ENCODE measurements around the gene TLR8. TPM values are rescaled to one million over a fixed set of nuclear protein-coding genes. Genes with fewer than 3 reads are reported as not detected.

TLR8 gene
- total RNA-seq, 2 experiments from 2014 or later = not detected

DNA sequence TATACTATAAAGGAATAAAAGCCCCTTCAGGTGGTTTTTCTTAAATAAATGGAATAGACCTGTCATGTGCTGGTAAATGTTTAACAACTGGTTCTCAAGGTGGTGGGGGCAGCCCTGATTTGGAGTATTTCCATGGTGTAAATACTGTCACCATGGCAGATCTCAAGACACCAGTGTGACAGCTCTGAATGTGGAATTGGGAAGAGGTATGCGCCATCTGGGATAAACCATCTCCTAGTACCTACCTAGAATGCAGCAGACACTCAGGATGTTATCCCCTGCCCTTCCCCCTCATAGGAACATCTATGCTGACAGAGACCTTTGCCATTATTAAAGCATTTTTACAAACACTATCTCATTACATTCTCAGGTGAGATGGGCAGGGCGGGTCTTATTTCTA, 42.1 kb downstream of the TLR8 start:
- H4K20me1 ChIP-seq (ENCODE audit: insufficient read depth, low read length) = no peaks in the 10 kb centered on the region
- no peak for DNase-seq (ENCODE audit: low spot score)
- H3K4me3 ChIP-seq (ENCODE audit: low read depth, low read length, poor library complexity, severe bottlenecking) = no peak overlapping the region
- peak overlapping the region; percentile 81; the same call in 1 of the 2 replicates for H3K4me2 ChIP-seq (ENCODE audit: low read length)
- no peaks in the 10 kb centered on the region for H3K9me3 ChIP-seq (ENCODE audit: low read length)
- no peak overlapping the region; the same call in 1 of the 2 replicates for H2AFZ ChIP-seq (ENCODE audit: low read length)
- TF ChIP-seq, protein P1, sequence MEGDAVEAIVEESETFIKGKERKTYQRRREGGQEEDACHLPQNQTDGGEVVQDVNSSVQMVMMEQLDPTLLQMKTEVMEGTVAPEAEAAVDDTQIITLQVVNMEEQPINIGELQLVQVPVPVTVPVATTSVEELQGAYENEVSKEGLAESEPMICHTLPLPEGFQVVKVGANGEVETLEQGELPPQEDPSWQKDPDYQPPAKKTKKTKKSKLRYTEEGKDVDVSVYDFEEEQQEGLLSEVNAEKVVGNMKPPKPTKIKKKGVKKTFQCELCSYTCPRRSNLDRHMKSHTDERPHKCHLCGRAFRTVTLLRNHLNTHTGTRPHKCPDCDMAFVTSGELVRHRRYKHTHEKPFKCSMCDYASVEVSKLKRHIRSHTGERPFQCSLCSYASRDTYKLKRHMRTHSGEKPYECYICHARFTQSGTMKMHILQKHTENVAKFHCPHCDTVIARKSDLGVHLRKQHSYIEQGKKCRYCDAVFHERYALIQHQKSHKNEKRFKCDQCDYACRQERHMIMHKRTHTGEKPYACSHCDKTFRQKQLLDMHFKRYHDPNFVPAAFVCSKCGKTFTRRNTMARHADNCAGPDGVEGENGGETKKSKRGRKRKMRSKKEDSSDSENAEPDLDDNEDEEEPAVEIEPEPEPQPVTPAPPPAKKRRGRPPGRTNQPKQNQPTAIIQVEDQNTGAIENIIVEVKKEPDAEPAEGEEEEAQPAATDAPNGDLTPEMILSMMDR (conservative IDR thresholded peaks at IDR 0.05; ENCODE audit: low read length) = no peak
- BruUV-seq (replicated peaks) = no TSS peak
- H3K27ac ChIP-seq (ENCODE audit: low read depth, low read length, poor library complexity, severe bottlenecking) = no peak overlapping the region
- no peaks in the 10 kb centered on the region for H3K79me2 ChIP-seq (ENCODE audit: insufficient read depth, low read depth, low read length)
- no peaks in the 10 kb centered on the region for H3K9me2 ChIP-seq (ENCODE audit: insufficient read depth, low read length)
- ChIA-PET POLR2A (interaction anchor here (0.9 to 3.5 kb wide), 4 partner anchors 25 to 539 kb away, joined by 3 to 15 read pairs (median 8); no protein-coding TSS in a partner anchor), CTCF (ENCODE audit: unreplicated experiment) (interaction anchor here (3.7 kb wide), 1 partner anchor 539 kb away, joined by 12 read pairs; no protein-coding TSS in a partner anchor)
- peaks cover 66% of the 10 kb centered on the region for H3K4me1 ChIP-seq (ENCODE audit: insufficient read depth, low read length, poor library complexity, severe bottlenecking)
- intact Hi-C loops (cut with micrococcal nuclease; ENCODE audit: unreplicated experiment) = loop anchor here (5.0 to 10.0 kb wide), 3 partner anchors 244 to 416 kb away; no protein-coding TSS in a partner anchor
- H3K36me3 ChIP-seq (ENCODE audit: insufficient read depth, low read length) = no peaks in the 10 kb centered on the region

GRCh38 chrX:12949205-12949926, 42.9 kb downstream of the TLR8 start:
- Histone ChIP-seq H3K4me3 (ENCODE audit: low read depth, low read length, poor library complexity, severe bottlenecking) (no peak overlapping the region), H3K36me3 (ENCODE audit: insufficient read depth, low read length) (no peaks in the 10 kb centered on the region), H3K4me1 (ENCODE audit: insufficient read depth, low read length, poor library complexity, severe bottlenecking) (peaks cover 74% of the 10 kb centered on the region), H3K4me2 (ENCODE audit: low read length) (peak overlapping the region; percentile 81), H4K20me1 (ENCODE audit: insufficient read depth, low read length) (no peaks in the 10 kb centered on the region), H3K9me3 (ENCODE audit: low read length) (no peaks in the 10 kb centered on the region), H3K79me2 (ENCODE audit: insufficient read depth, low read depth, low read length) (no peaks in the 10 kb centered on the region), H3K9me2 (ENCODE audit: insufficient read depth, low read length) (no peaks in the 10 kb centered on the region), H2AFZ (ENCODE audit: low read length) (peak overlapping the region; percentile 78; the same call in 1 of the 2 replicates), H3K27ac (ENCODE audit: low read depth, low read length, poor library complexity, severe bottlenecking) (peak overlapping the region; percentile 73)
- intact Hi-C loops (cut with micrococcal nuclease; ENCODE audit: unreplicated experiment) = loop anchor here (5.0 to 10.0 kb wide), 3 partner anchors 243 to 415 kb away; no protein-coding TSS in a partner anchor
- BruUV-seq (replicated peaks) = no TSS peak
- TF ChIP-seq EZH2phosphoT487 (IDR thresholded peaks at IDR 0.05; ENCODE audit: borderline replicate concordance, low read depth, low read length) = no peak
- TF ChIP-seq, protein P1 (conservative IDR thresholded peaks at IDR 0.05; ENCODE audit: low read length) = no peak
- CTCF ChIA-PET (ENCODE audit: unreplicated experiment) = interaction anchor here (3.7 kb wide), 1 partner anchor 539 kb away, joined by 12 read pairs; no protein-coding TSS in a partner anchor
- DNase-seq (ENCODE audit: low spot score) = no peak
- POLR2A ChIA-PET = interaction anchor here (0.7 to 3.5 kb wide), 12 partner anchors 22 to 538 kb away, joined by 3 to 17 read pairs (median 4); partner anchors contain the start of gene PRPS2

Measured in OCI-LY7 (cell line).